ENCODE measurements around the gene CITED4. TPM values are rescaled to one million over a fixed set of nuclear protein-coding genes. Genes with fewer than 3 reads are reported as not detected.

The CITED4 gene
- total RNA-seq, 2 donors from 2014 or later = 72.3 to 138 TPM

- Histone ChIP-seq H3K9me3 (no peaks in the 10 kb centered on the region), H3K4me1 (replicated peaks) (no peaks in the 10 kb centered on the region), H3K27ac (no peak overlapping the region), H3K36me3 (no peaks in the 10 kb centered on the region), H3K4me3 (no peak overlapping the region), H3K27me3 (replicated peaks; ENCODE audit: insufficient read depth) (no peaks in the 10 kb centered on the region)
- intact Hi-C loops (cut with DNase I) = no loop called here
- no peak for DNase-seq (ENCODE audit: low spot score)
- WGBS = 92% methylated on average over 17 of the region's 17 CpGs
- TF ChIP-seq POLR2AphosphoS5 (IDR thresholded peaks at IDR 0.05) = no peak
- TF ChIP-seq CTCF (IDR thresholded peaks at IDR 0.05) = no peak
- TF ChIP-seq POLR2A (IDR thresholded peaks at IDR 0.05) = no peak
Measured at GRCh38 chr1:40823983-40824382, 38.2 kb downstream of the CITED4 start.

GRCh38 chr1:40823345-40823744 is 38.8 kb downstream of the CITED4 start:
- TF ChIP-seq CTCF (IDR thresholded peaks at IDR 0.05) (no peak), POLR2AphosphoS5 (IDR thresholded peaks at IDR 0.05) (no peak), POLR2A (IDR thresholded peaks at IDR 0.05) (no peak)
- intact Hi-C loops (cut with DNase I) = no loop called here
- Histone ChIP-seq H3K4me1 (replicated peaks) (no peaks in the 10 kb centered on the region), H3K4me3 (no peak overlapping the region), H3K27ac (no peak overlapping the region), H3K27me3 (replicated peaks; ENCODE audit: insufficient read depth) (no peaks in the 10 kb centered on the region), H3K9me3 (no peaks in the 10 kb centered on the region), H3K36me3 (no peaks in the 10 kb centered on the region)
- DNase-seq (ENCODE audit: low spot score) = no peak
- WGBS = 94% methylated on average over 4 of the region's 4 CpGs

- Histone ChIP-seq H3K4me3 (no peak overlapping the region), H3K36me3 (no peaks in the 10 kb centered on the region), H3K4me1 (replicated peaks) (no peaks in the 10 kb centered on the region), H3K27me3 (replicated peaks; ENCODE audit: insufficient read depth) (no peaks in the 10 kb centered on the region), H3K27ac (no peak overlapping the region), H3K9me3 (no peaks in the 10 kb centered on the region)
- TF ChIP-seq CTCF (IDR thresholded peaks at IDR 0.05) (no peak), POLR2AphosphoS5 (IDR thresholded peaks at IDR 0.05) (no peak), POLR2A (IDR thresholded peaks at IDR 0.05) (no peak)
- WGBS = 92% methylated on average over 12 of the region's 12 CpGs
- no peak for DNase-seq (ENCODE audit: low spot score)
- intact Hi-C loops (cut with DNase I) = no loop called here
Measured at GRCh38 chr1:40822890-40823289, 39.3 kb downstream of the CITED4 start.

- H3K27ac ChIP-seq = no peak overlapping the region
- 49% methylated on average over 6 of the region's 6 CpGs for WGBS
- intact Hi-C loops (cut with DNase I) = no loop called here
Measured at GRCh38 chr1:40820911-40821693, 41.1 kb downstream of the CITED4 start.

More at GRCh38 chr1:40820911-40821693, 41.1 kb downstream of the CITED4 start:
- H3K9me3 ChIP-seq = no peaks in the 10 kb centered on the region
- H3K36me3 ChIP-seq = no peaks in the 10 kb centered on the region
- no peak for TF ChIP-seq POLR2A (IDR thresholded peaks at IDR 0.05)
- no peak for TF ChIP-seq POLR2AphosphoS5 (IDR thresholded peaks at IDR 0.05)
- TF ChIP-seq CTCF (IDR thresholded peaks at IDR 0.05) = no peak
- H3K4me1 ChIP-seq (replicated peaks) = no peaks in the 10 kb centered on the region
- DNase-seq (ENCODE audit: low spot score) = no peak
- H3K27me3 ChIP-seq (replicated peaks; ENCODE audit: insufficient read depth) = no peaks in the 10 kb centered on the region
- H3K4me3 ChIP-seq = no peak overlapping the region
